HepG2 (cell line): ENCODE data around the gene LRRC17. TPM values are rescaled to one million over a fixed set of nuclear protein-coding genes. Genes with fewer than 3 reads are reported as not detected.

Experiments used
- CBX5 ChIP-seq: sonication (generic); formaldehyde crosslinking; IDR thresholded peaks from 2 replicates; pipeline ENCODE4 v1.4.0; 2020; ENCODE audit warnings: missing genetic modification reagents, borderline replicate concordance
- GATAD1 ChIP-seq: IDR thresholded peaks from 2 replicates; pipeline ENCODE4 v1.6.1; 2016; ENCODE audit warnings: missing genetic modification reagents, missing compliant biosample characterization
- HDAC6 ChIP-seq: fragments of 200-600 bp; sonication (generic); IDR thresholded peaks from 2 replicates; pipeline ENCODE4 v1.7.0; 2017; ENCODE audit warnings: mild to moderate bottlenecking, antibody characterized with exemption, low read length, low read depth
- HHEX ChIP-seq: IDR thresholded peaks from 2 replicates; pipeline ENCODE4 v1.6.1; 2016; ENCODE audit warnings: control low read depth
- HOXA3 ChIP-seq: sonication (generic); formaldehyde crosslinking; IDR thresholded peaks from 2 replicates; pipeline ENCODE4 v1.5.0; 2020; ENCODE audit warnings: missing genetic modification reagents
- IKZF1 ChIP-seq: fragments of 450-650 bp; IDR thresholded peaks from 2 replicates; pipeline ENCODE4 v1.7.1; 2016
- IRF1 ChIP-seq: sonication (generic); formaldehyde crosslinking; IDR thresholded peaks from 2 replicates; pipeline ENCODE4 v1.4.0; 2020; ENCODE audit warnings: low read depth, mild to moderate bottlenecking, missing genetic modification reagents
- KLF11 ChIP-seq: IDR thresholded peaks from 2 replicates; pipeline ENCODE4 v1.6.1; 2016; ENCODE audit warnings: missing compliant biosample characterization
- MAZ ChIP-seq, 2 experiments: sonication (generic) in 1 of 2; formaldehyde crosslinking in 1 of 2; IDR thresholded peaks; 2 replicates each; pipeline versions ENCODE4 v1.5.0 to v1.6.1; 2012 to 2020; ENCODE audit warnings: low read depth in 2 of 2, mild to moderate bottlenecking in 2 of 2, borderline replicate concordance in 1 of 2, improper control_type of control experiment in 1 of 2, low read length in 1 of 2, missing genetic modification reagents in 1 of 2, moderate library complexity in 1 of 2
- NONO ChIP-seq, 2 experiments: fragments of 450-650 bp in 1 of 2; sonication (generic) in 1 of 2; formaldehyde crosslinking in 1 of 2; IDR thresholded peaks in 1 of 2; conservative IDR thresholded peaks in 1 of 2; 2 replicates each; pipeline versions ENCODE4 v1.6.1 to v1.8.0; 2017 to 2022; ENCODE audit warnings: mild to moderate bottlenecking in 1 of 2, missing genetic modification reagents in 1 of 2, moderate library complexity in 1 of 2
- POGK ChIP-seq: sonication (generic); formaldehyde crosslinking; conservative IDR thresholded peaks from 2 replicates; pipeline ENCODE4 v1.8.0; 2022; ENCODE audit warnings: mild to moderate bottlenecking, moderate library complexity, missing genetic modification reagents
- RAD51 ChIP-seq: fragments of 450-650 bp; IDR thresholded peaks from 2 replicates; pipeline ENCODE4 v1.6.1; 2016; ENCODE audit warnings: borderline replicate concordance
- TAF15 ChIP-seq: fragments of 200-400 bp; formaldehyde crosslinking; IDR thresholded peaks from one replicate; pipeline ENCODE4 v1.6.1; 2018; ENCODE audit warnings: mild to moderate bottlenecking, low read depth, low read length; ENCODE audit not compliant: poor library complexity, severe bottlenecking
- TFE3 ChIP-seq: IDR thresholded peaks from 2 replicates; pipeline ENCODE4 v1.6.1; 2016
- ZBTB33 ChIP-seq: sonication (generic); formaldehyde crosslinking; IDR thresholded peaks from 2 replicates; pipeline ENCODE4 v1.4.0; 2020; ENCODE audit warnings: missing genetic modification reagents
- ZNF10 ChIP-seq: sonication (generic); formaldehyde crosslinking; IDR thresholded peaks from 2 replicates; pipeline ENCODE4 v1.4.0; 2020; ENCODE audit warnings: mild to moderate bottlenecking, low read depth, missing genetic modification reagents, borderline replicate concordance
- ZNF224 ChIP-seq: sonication (generic); formaldehyde crosslinking; IDR thresholded peaks from 2 replicates; pipeline ENCODE4 v1.5.0; 2020; ENCODE audit warnings: mild to moderate bottlenecking, missing genetic modification reagents
- ZNF232 ChIP-seq: sonication (generic); formaldehyde crosslinking; IDR thresholded peaks from 2 replicates; pipeline ENCODE4 v1.4.0; 2020; ENCODE audit warnings: missing genetic modification reagents, borderline replicate concordance
- ZSCAN21 ChIP-seq: sonication (generic); formaldehyde crosslinking; IDR thresholded peaks from 2 replicates; pipeline ENCODE4 v1.8.0; 2022; ENCODE audit warnings: mild to moderate bottlenecking, missing genetic modification reagents, moderate library complexity, borderline replicate concordance
- polyA plus RNA-seq, 8 experiments: library from polyadenylated mRNA; depleted of rRNA in 3 of 8; stranded (reverse) in 7 of 8; unstranded in 1 of 8; fragments of >200 nt; fragmentation: Illumina TruSeq in 4 of 8; extraction: Trizol in 4 of 8; gene quantifications; 2 replicates each; pipeline versions ENCODE4 v1.2.1 to v1.2.3, GENCODE V29; 2011 to 2016; ENCODE audit warnings: low read depth in 4 of 8, missing spikeins in 1 of 8, mixed read lengths in 1 of 8; ENCODE audit not compliant: insufficient read depth in 1 of 8
- total RNA-seq, 5 experiments: library from RNA; depleted of rRNA; stranded (reverse); fragments of >200 nt; fragmentation: Illumina TruSeq; extraction: Trizol; gene quantifications; 2 replicates each; pipeline ENCODE4 v1.2.3, GENCODE V29; 2016; ENCODE audit warnings: low read depth in 1 of 5
- TF ChIP-seq, protein P1 (sequence below): sonication (generic); formaldehyde crosslinking; IDR thresholded peaks from 2 replicates; pipeline ENCODE4 v1.4.0; 2020; ENCODE audit warnings: mild to moderate bottlenecking, low read depth, missing genetic modification reagents

Gene LRRC17
- total and polyA plus RNA-seq, 2 of the 13 experiments (the other 11 are each of a cell fraction or from before 2014, with no cell fraction given), result 0.20 to 0.66 TPM

DNA sequence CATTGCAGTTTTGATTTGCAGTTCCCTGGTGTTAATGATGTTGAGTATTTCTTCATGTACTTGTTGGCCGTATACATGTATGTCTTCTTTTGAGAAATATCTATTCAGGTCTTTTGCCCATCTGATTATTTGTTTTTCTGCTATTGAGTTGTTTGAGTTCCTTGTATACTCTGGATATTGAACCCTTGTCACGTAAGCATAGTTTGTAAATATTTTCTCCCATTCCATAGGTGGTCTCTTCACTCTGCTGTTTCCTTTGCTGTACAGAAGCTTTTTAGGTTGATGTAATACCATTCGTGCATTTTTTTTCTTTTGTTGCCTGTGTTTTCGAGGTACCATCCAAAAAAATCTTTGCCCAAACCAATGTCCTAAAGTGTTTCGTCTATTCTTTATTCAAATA is 43.6 kb upstream of the LRRC17 start (continued):
- no peak for TF ChIP-seq MAZ (IDR thresholded peaks at IDR 0.05; ENCODE audit: borderline replicate concordance, low read depth, low read length)
- no peak for TF ChIP-seq MAZ (CRISPR knock-in tag; IDR thresholded peaks at IDR 0.05; ENCODE audit: low read depth)
- 0 out of 2 replicates have a peak, but pooled peaks have one; percentile 34 for TF ChIP-seq HHEX
- no peak for TF ChIP-seq IRF1 (CRISPR knock-in tag)
- TF ChIP-seq HDAC6, result no peak
- TF ChIP-seq, protein P1, sequence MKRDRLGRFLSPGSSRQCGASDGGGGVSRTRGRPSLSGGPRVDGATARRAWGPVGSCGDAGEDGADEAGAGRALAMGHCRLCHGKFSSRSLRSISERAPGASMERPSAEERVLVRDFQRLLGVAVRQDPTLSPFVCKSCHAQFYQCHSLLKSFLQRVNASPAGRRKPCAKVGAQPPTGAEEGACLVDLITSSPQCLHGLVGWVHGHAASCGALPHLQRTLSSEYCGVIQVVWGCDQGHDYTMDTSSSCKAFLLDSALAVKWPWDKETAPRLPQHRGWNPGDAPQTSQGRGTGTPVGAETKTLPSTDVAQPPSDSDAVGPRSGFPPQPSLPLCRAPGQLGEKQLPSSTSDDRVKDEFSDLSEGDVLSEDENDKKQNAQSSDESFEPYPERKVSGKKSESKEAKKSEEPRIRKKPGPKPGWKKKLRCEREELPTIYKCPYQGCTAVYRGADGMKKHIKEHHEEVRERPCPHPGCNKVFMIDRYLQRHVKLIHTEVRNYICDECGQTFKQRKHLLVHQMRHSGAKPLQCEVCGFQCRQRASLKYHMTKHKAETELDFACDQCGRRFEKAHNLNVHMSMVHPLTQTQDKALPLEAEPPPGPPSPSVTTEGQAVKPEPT (CRISPR knock-in tag), result no peak
- TF ChIP-seq ZNF232, result no peak
- no peak for TF ChIP-seq TFE3
- no peak for TF ChIP-seq POGK (CRISPR knock-in tag)
- no peak for TF ChIP-seq TAF15
- no peak for TF ChIP-seq NONO (IDR thresholded peaks at IDR 0.05)
- no peak for TF ChIP-seq NONO (CRISPR knock-in tag; conservative IDR thresholded peaks at IDR 0.05)
- no peak for TF ChIP-seq KLF11 (CRISPR knock-in tag)
- TF ChIP-seq GATAD1, result no peak
- TF ChIP-seq CBX5, result no peak
- TF ChIP-seq ZNF10 (CRISPR knock-in tag), result no peak
- no peak for TF ChIP-seq IKZF1
- no peak for TF ChIP-seq HOXA3 (CRISPR knock-in tag)
- no peak for TF ChIP-seq ZBTB33 (CRISPR knock-in tag)
- TF ChIP-seq ZNF224 (CRISPR knock-in tag), result no peak
- no peak for TF ChIP-seq ZSCAN21 (CRISPR knock-in tag)
- TF ChIP-seq RAD51, result no peak
